ELF-1 (cell line): ENCODE results near the gene ATP6V0A1.
"Not testable (repeated sequence)": the region's sequence is repeated elsewhere in the genome, so short reads cannot be mapped to it uniquely, and the experiment has no call there.

Experiments
- DNase-seq: peaks from one replicate; pipeline ENCODE4 v3.0.0-alpha.2; 2016; ENCODE audit warnings: low read depth, low spot score

The ATP6V0A1 gene

GRCh38 chr17:42538482-42538881, 79.8 kb downstream of the ATP6V0A1 start:
- no peak for DNase-seq

DNA sequence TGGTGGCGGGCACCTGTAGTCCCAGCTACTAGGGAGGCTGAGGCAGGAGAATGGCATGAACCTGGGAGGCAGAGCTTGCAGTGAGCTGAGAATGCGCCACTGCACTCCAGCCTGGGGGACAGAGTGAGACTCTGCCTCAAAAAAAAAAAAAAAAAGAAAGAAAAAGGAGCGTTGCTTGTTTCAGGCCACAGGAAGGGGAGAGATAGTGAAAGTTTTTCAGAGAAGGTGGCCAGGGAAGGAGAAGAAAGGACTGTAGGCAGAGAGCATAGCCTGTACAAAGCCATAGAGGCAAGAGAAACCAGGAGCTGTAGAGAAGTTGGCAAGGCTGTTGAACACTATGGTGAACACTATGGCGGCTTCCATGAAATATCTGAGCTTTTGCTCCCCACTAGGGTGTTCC, 81.9 kb downstream of the ATP6V0A1 start:
- DNase-seq: not testable (repeated sequence)

- no peak for DNase-seq
Observed at GRCh38 chr17:42541041-42541833, 82.6 kb downstream of the ATP6V0A1 start.

- no peak for DNase-seq
Observed at GRCh38 chr17:42543190-42544079, 84.8 kb downstream of the ATP6V0A1 start.

- no peak for DNase-seq
Observed at GRCh38 chr17:42544874-42545283, 86.2 kb downstream of the ATP6V0A1 start.

DNA sequence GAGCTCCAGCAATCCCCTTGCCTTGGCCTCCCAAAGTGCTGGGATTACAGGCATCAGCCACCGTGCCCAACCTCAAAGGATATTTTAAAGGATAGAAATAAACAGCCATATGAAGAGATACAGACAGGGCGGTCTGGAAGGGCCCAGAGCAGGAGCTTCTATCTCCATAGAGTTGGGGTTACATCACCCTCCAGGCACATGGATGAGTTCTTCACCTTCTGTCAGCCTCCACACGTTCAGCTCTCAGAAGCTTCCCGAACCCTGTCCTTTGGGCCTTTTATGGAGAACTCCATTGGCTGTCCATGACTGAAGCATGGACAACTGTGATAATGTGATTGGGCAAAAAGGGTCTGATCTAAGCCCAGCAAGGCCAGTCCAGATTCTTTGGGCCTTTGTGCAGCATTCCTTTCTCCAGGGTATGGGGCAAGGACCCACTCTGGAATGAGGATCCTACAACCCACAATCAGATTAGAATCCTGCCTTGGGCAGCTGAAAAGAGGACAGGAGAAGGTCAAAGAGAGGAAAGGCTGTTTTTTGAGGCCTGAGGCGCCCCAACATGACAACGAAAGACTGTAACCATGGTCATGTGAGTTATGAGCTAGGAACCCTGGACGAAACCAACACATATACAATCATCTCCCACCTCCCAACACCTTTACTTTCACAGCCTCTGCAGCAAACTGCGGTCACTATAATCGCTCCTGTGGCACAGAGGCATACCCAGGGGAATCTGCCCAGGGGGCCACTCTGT, 87.3 kb downstream of the ATP6V0A1 start:
- DNase-seq: not testable (repeated sequence)

- DNase-seq: no peak
Observed at GRCh38 chr17:42547001-42547461, 88.4 kb downstream of the ATP6V0A1 start.

- DNase-seq: no peak
Observed at GRCh38 chr17:42547698-42548069, 89.0 kb downstream of the ATP6V0A1 start.

DNA sequence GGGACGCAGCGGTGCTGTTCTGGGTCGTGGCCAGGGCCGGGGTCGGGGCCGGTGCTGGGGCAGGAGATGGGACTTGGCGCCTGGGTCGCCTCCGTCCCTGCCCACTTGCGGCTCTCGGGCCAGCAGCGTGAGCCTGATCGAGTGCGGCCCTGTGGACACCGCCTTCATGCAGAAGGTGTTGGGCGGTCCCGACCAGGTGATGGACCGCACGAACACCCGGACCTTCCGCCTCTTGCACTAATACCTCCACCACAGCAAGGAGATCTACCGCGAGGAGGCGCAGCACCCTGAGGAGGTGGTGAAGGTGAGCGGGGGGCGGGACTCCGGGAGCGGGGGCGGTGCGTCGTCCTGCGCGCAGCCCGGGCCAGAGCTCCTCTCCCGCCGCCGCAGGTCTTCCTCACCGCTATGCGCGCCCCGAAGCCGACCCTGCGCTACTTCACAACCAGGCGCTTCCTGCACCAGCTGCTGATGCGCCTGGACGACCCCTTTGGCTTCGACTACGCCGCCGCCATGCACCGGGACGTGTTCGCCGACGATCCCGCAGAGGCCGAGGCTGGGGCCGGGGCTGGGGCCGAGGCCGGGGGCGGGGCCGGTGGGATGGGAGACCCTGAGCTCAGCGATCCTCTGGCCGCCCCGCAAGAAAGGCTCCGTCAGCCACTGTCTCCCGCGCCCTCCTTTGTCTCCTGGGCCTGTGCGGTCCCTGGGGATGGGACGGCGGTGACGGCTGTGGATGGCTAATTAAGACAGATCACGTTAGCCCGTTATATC, 89.6 kb downstream of the ATP6V0A1 start:
- DNase-seq: peak; percentile 93

DNA sequence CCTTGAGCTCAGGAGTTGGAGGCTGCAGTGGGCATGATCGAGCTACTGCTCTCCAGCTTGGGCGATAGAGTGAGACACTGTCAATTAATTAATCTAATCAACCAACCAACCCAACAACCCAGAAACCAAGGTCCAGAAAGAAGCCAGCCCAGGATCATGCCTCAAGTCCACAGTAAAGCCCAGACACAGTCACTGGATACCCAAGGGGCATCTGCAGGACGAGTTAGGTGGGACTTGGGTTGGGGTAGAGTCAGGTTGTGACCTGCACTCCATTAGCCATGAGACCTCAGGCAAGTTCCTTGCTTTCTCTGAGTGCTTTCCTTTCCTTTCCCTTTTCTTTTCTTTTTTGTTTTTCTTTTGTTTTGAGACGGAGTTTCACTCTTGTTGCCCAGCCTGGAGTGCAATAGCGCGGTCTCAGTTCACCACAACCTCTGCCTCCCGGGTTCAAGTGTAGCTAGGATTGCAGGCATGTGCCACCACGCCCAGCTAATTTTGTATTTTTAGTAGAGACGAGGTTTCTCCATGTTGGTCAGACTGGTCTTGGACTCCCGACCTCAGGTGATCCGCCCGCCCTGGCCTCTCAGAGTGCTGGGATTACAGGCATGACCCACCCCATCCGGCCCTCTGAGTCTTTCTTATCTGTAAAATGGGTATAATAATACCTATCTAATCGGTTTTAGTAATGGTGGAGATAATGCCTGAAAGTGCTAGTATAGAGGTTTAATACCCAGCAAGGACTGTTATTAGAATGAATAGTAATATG, 90.5 kb downstream of the ATP6V0A1 start:
- DNase-seq: no peak

GRCh38 chr17:42552736-42553135, 94.1 kb downstream of the ATP6V0A1 start, which contains the start of gene HSD17B1:
Gene HSD17B1 (plus strand): TSS chr17:42552923. CDS start chr17:42552934, 11 bp downstream.
- DNase-seq: not testable (repeated sequence)

- DNase-seq: peak; percentile 75
Observed at GRCh38 chr17:42553161-42553818, 94.6 kb downstream of the ATP6V0A1 start.

DNA sequence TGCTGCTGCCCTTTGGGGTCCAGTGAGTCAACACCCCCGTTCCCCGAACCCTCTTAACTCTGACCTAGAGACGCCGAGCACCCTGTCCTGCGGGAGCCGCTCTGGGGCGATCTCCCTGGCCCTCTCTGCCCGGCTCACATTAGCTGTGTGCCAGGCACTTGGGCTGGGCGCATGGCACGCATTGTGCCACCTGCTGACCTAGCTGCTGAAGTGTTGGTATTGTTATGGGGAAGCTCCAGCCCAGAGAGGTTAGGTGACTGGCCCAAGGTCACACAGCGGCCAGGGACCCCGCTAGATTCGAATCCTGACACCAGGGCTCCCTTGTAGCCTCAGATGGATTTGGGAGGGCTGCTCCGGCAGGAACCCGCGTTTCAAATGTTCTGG, 95.2 kb downstream of the ATP6V0A1 start:
- no peak for DNase-seq

DNA sequence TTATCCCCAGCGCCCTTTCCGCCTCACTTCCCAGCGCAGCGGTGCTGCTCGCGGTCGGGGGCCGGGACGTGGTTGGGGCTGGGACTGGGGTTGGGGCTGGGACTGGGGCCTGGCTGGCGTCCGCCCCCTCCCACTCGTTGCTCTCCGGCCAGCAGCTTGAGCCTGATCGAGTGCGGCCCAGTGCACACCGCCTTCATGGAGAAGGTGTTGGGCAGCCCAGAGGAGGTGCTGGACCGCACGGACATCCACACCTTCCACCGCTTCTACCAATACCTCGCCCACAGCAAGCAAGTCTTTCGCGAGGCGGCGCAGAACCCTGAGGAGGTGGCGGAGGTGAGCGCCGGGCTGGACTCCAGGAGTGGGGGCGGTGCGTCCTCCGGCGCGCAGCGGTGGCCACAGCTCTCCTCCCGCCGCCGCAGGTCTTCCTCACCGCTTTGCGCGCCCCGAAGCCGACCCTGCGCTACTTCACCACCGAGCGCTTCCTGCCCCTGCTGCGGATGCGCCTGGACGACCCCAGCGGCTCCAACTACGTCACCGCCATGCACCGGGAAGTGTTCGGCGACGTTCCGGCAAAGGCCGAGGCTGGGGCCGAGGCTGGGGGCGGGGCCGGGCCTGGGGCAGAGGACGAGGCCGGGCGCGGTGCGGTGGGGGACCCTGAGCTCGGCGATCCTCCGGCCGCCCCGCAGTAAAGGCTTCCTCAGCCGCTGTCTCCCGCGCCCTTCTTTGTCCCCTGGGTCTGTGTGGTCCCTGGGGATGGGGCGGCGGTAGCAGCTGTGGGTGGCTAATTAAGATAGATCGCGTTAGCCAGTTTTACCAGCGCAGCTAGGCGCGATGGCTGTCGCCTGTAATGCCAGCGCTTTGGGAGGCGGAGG, 95.8 kb downstream of the ATP6V0A1 start:
- peak; percentile 87 for DNase-seq

DNA sequence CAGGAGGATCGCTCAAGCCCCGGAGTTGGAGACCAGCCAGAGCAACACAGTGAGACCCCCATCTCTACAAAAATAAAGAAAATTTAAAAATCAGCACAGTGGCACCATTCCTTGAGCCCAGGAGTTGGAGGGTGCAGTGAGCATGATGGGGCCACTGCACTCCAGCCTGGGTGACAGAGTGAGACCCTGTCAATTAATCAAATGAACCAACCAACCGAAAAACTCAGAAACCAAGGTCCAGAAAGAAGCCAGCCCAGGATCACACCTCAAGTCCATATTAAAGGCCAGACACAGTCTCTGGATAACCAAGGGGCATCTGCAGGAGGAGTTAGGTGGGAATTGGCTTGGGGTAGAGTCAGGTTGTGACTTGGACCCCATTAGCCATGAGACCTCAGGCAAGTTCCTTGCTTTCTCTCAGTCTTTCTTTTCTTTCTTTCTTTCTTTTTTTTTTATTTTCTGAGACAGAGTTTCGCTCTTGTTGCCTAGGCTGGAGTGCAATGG, 96.5 kb downstream of the ATP6V0A1 start:
- DNase-seq: no peak

- DNase-seq: peak; percentile 86
Observed at GRCh38 chr17:42555961-42556617, 97.4 kb downstream of the ATP6V0A1 start.

- no peak for DNase-seq
Observed at GRCh38 chr17:42559075-42559474, 100.4 kb downstream of the ATP6V0A1 start.

DNA sequence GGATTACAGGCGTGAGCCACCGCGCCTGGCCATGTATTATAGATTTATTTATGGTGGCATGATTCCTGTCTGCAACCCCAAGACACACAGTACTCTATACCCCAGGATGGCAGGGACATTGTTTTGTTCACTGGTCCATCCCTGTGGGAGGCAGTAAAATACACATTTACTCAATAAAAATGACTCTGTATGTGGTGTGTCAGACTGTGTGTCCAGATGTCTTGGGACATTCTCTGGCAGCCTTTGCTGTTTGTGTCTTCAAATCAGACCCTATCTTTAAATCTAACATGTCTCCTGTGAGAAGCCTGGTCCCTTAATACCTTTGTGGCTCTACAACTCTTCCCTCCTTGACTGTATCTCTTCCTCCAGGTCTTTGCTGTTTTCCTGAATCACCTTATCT, 101.6 kb downstream of the ATP6V0A1 start:
- no peak for DNase-seq
